Activated effector memory CD4-positive, alpha-beta T cell treated with Interleukin-2 at 50 U/mL for 16 hours (primary cell): Measurements from ENCODE around the gene AHCYL1.

Experiments
- DNase-seq: peaks from one replicate; pipeline ENCODE4 v3.0.0-alpha.2; 2020

AHCYL1 gene

GRCh38 chr1:110040548-110040947, 56.0 kb downstream of the AHCYL1 start:
- no peak for DNase-seq

GRCh38 chr1:110043016-110043415, 58.5 kb downstream of the AHCYL1 start:
- no peak for DNase-seq

GRCh38 chr1:110047463-110047862, 62.9 kb downstream of the AHCYL1 start:
- DNase-seq, result no peak

GRCh38 chr1:110048240-110048639, 63.7 kb downstream of the AHCYL1 start:
- no peak for DNase-seq

- no peak for DNase-seq
These were observed 64.5 kb downstream of the AHCYL1 start for GRCh38 chr1:110048923-110049601.

GRCh38 chr1:110049801-110050601, 65.4 kb downstream of the AHCYL1 start:
- no peak for DNase-seq

GRCh38 chr1:110050602-110051261, 66.2 kb downstream of the AHCYL1 start:
- no peak for DNase-seq

GRCh38 chr1:110051262-110051648, 66.7 kb downstream of the AHCYL1 start:
- DNase-seq, result no peak

- DNase-seq, result peak; percentile 48
These were observed 69.2 kb downstream of the AHCYL1 start for GRCh38 chr1:110053552-110054428.

- DNase-seq, result no peak
These were observed 71.1 kb downstream of the AHCYL1 start for GRCh38 chr1:110055493-110056284.

GRCh38 chr1:110056285-110056683, 71.7 kb downstream of the AHCYL1 start:
- no peak for DNase-seq

- DNase-seq, result no peak
These were observed 72.2 kb downstream of the AHCYL1 start for GRCh38 chr1:110056776-110057175.

- no peak for DNase-seq
These were observed 73.5 kb downstream of the AHCYL1 start for GRCh38 chr1:110057963-110058518.

GRCh38 chr1:110058591-110058990, 74.0 kb downstream of the AHCYL1 start:
- no peak for DNase-seq

- no peak for DNase-seq
These were observed 74.7 kb downstream of the AHCYL1 start for GRCh38 chr1:110059133-110059863.

GRCh38 chr1:110060034-110060661, 75.6 kb downstream of the AHCYL1 start:
- peak; percentile 51 for DNase-seq

- no peak for DNase-seq
These were observed 76.1 kb downstream of the AHCYL1 start for GRCh38 chr1:110060662-110061060.

GRCh38 chr1:110061341-110061740, 76.8 kb downstream of the AHCYL1 start:
- DNase-seq, result no peak

GRCh38 chr1:110062612-110063011, 78.0 kb downstream of the AHCYL1 start:
- DNase-seq, result no peak

GRCh38 chr1:110063781-110064180, 79.2 kb downstream of the AHCYL1 start:
- no peak for DNase-seq
